Naive thymus-derived CD8-positive, alpha-beta T cell (primary cell): ENCODE results near the gene DDX46. TPM values are rescaled to one million over a fixed set of nuclear protein-coding genes. Genes with fewer than 3 reads are reported as not detected.

Experiments used
- ATAC-seq, 2 donors: fragments of 150-1000 bp; cut with Tn5 transposase in 1 of 2; sonication (Bioruptor Pico), chemical (Tn5 transposase) in 1 of 2; 1 replicate in 1 of 2; 2 replicates in 1 of 2; pipeline ENCODE4 v1.10.0; 2021; ENCODE audit warnings: mild to moderate bottlenecking in 2 of 2, moderate library complexity in 2 of 2
- POLR2A ChIA-PET: fragments of 350-600 bp; sonication (Branson Sonifier 250); formaldehyde crosslinking; loops from one replicate; lab custom pipeline; 2021; ENCODE audit warnings: antibody characterized with exemption; lab: Charles Lee
- DNase-seq, 10 donors: peaks; one replicate each; pipeline versions ENCODE4 v3.0.0 to v3.0.0-alpha.2; 2020 to 2022
- H3K27ac Mint-ChIP-seq, 10 donors: one replicate each; pipeline ENCODE4 v1.8.0; 2020 to 2022; ENCODE audit warnings: mild to moderate bottlenecking in 10 of 10, mixed read lengths in 10 of 10, moderate library complexity in 4 of 10, inconsistent platforms in 1 of 10
- H3K27me3 Mint-ChIP-seq, 5 donors: one replicate each; pipeline ENCODE4 v1.8.0; 2021 to 2022; ENCODE audit warnings: mixed read lengths in 5 of 5
- H3K36me3 Mint-ChIP-seq, 3 donors: one replicate each; pipeline ENCODE4 v1.8.0; 2020 to 2022; ENCODE audit warnings: mixed read lengths in 3 of 3, mild to moderate bottlenecking in 2 of 3, inconsistent platforms in 1 of 3
- H3K4me1 Mint-ChIP-seq, 4 donors: one replicate each; pipeline ENCODE4 v1.8.0; 2021 to 2022; ENCODE audit warnings: mixed read lengths in 4 of 4
- H3K4me3 Mint-ChIP-seq, 10 donors: one replicate each; pipeline ENCODE4 v1.8.0; 2020 to 2022; ENCODE audit warnings: mild to moderate bottlenecking in 10 of 10, mixed read lengths in 10 of 10, moderate library complexity in 6 of 10, inconsistent platforms in 1 of 10
- H3K9me3 Mint-ChIP-seq, 9 donors: one replicate each; pipeline ENCODE4 v1.8.0; 2020 to 2022; ENCODE audit warnings: mixed read lengths in 9 of 9, mild to moderate bottlenecking in 3 of 9, inconsistent platforms in 1 of 9, moderate library complexity in 1 of 9
- polyA plus RNA-seq, 3 donors: library from polyadenylated mRNA; unstranded; fragments of 300-500 nt; fragmentation: Illumina TruSeq; gene quantifications; one replicate each; pipeline ENCODE4 v1.2.3, GENCODE V29; 2021
- total RNA-seq, 8 experiments: library from RNA in 2 of 8; stranded (reverse) in 2 of 8; gene quantifications; one replicate each; pipeline ENCODE4 v1.2.3 and lab custom pipeline; 2021 to 2026

DDX46 gene
- total and polyA plus RNA-seq, 5 experiments from 2014 or later, result 17.9 to 75.6 (median 23.4) TPM

GRCh38 chr5:134787692-134788091 lies 29.1 kb downstream of the DDX46 start:
- ATAC-seq (no peak), DNase-seq (no peak)
- POLR2A ChIA-PET, result interaction anchor here (0.6 kb wide), 1 partner anchor 133 kb away, joined by 4 read pairs; no protein-coding TSS in a partner anchor
- H3K27me3 Mint-ChIP-seq, result no peaks in the 10 kb centered on the region
- H3K4me1 Mint-ChIP-seq, result peaks cover 0 to 6% (median 4%) of the 10 kb centered on the region in 4 donors
- peaks cover 0 to 100% (median 22%) of the 10 kb centered on the region in 3 donors for H3K36me3 Mint-ChIP-seq
- H3K27ac Mint-ChIP-seq, result peak overlapping the region in 1 of 10 donors; percentile 70
- no peak overlapping the region for H3K4me3 Mint-ChIP-seq
- H3K9me3 Mint-ChIP-seq, result no peaks in the 10 kb centered on the region

GRCh38 chr5:134791580-134791979 lies 33.0 kb downstream of the DDX46 start:
- Mint-ChIP-seq H3K4me3 (no peak overlapping the region), H3K36me3 (peaks cover 0 to 95% (median 24%) of the 10 kb centered on the region in 3 donors), H3K4me1 (peaks cover 0 to 6% (median 1%) of the 10 kb centered on the region in 4 donors), H3K9me3 (no peaks in the 10 kb centered on the region), H3K27ac (peak overlapping the region in 1 of 10 donors; percentile 84), H3K27me3 (no peaks in the 10 kb centered on the region)
- POLR2A ChIA-PET, result interaction anchor here (0.6 kb wide), 1 partner anchor 313 kb away, joined by 3 read pairs; no protein-coding TSS in a partner anchor
- no peak for DNase-seq
- ATAC-seq, result no peak

GRCh38 chr5:134792286-134792685 lies 33.7 kb downstream of the DDX46 start:
- Mint-ChIP-seq H3K9me3 (no peaks in the 10 kb centered on the region), H3K4me3 (no peak overlapping the region), H3K27me3 (no peaks in the 10 kb centered on the region), H3K27ac (peak overlapping the region in 5 of 10 donors; percentile 5 to 82 (median 22)), H3K36me3 (peaks cover 0 to 95% (median 24%) of the 10 kb centered on the region in 3 donors), H3K4me1 (peaks cover 0 to 6% (median 1%) of the 10 kb centered on the region in 4 donors)
- POLR2A ChIA-PET, result no interaction called here
- ATAC-seq (no peak), DNase-seq (no peak)

GRCh38 chr5:134793111-134793510 lies 34.5 kb downstream of the DDX46 start:
- Mint-ChIP-seq H3K4me3 (no peak overlapping the region), H3K27ac (peak overlapping the region in 1 of 10 donors; percentile 5), H3K9me3 (no peaks in the 10 kb centered on the region), H3K36me3 (peaks cover 0 to 94% (median 24%) of the 10 kb centered on the region in 3 donors), H3K4me1 (peaks cover 0 to 6% (median 1%) of the 10 kb centered on the region in 4 donors), H3K27me3 (no peaks in the 10 kb centered on the region)
- DNase-seq (no peak), ATAC-seq (no peak)
- POLR2A ChIA-PET, result no interaction called here

GRCh38 chr5:134794082-134794481 lies 35.5 kb downstream of the DDX46 start:
- DNase-seq, result no peak
- H3K9me3 Mint-ChIP-seq, result no peaks in the 10 kb centered on the region
- ATAC-seq, result no peak
- POLR2A ChIA-PET, result no interaction called here
- H3K4me3 Mint-ChIP-seq, result no peak overlapping the region
- H3K27ac Mint-ChIP-seq, result peak overlapping the region in 5 of 10 donors; percentile 1 to 53 (median 29)
- no peaks in the 10 kb centered on the region for H3K27me3 Mint-ChIP-seq
- peaks cover 0 to 94% (median 23%) of the 10 kb centered on the region in 3 donors for H3K36me3 Mint-ChIP-seq
- H3K4me1 Mint-ChIP-seq, result peaks cover 0 to 6% (median 1%) of the 10 kb centered on the region in 4 donors

- no peak for ATAC-seq
- peak overlapping the region in 2 of 10 donors; percentile 12 to 29 for H3K27ac Mint-ChIP-seq
- H3K4me1 Mint-ChIP-seq, result peaks cover 0 to 6% (median 1%) of the 10 kb centered on the region in 4 donors
- H3K36me3 Mint-ChIP-seq, result peaks cover 0 to 93% (median 19%) of the 10 kb centered on the region in 3 donors
- H3K4me3 Mint-ChIP-seq, result no peak overlapping the region
- no peaks in the 10 kb centered on the region for H3K9me3 Mint-ChIP-seq
- POLR2A ChIA-PET, result interaction anchor here (0.6 to 0.7 kb wide), 2 partner anchors 18 to 101 kb away, joined by 3 to 4 read pairs; no protein-coding TSS in a partner anchor
- no peak for DNase-seq
- H3K27me3 Mint-ChIP-seq, result no peaks in the 10 kb centered on the region
These were observed 36.2 kb downstream of the DDX46 start for GRCh38 chr5:134794819-134795218.

- POLR2A ChIA-PET, result no interaction called here
- Mint-ChIP-seq H3K4me3 (no peak overlapping the region), H3K9me3 (no peaks in the 10 kb centered on the region), H3K4me1 (peaks cover 0 to under 1% (median 0%) of the 10 kb centered on the region in 4 donors), H3K27me3 (no peaks in the 10 kb centered on the region), H3K27ac (no peak overlapping the region), H3K36me3 (peaks cover 4 to 93% (median 12%) of the 10 kb centered on the region in 3 donors)
- ATAC-seq (no peak), DNase-seq (no peak)
These were observed 39.9 kb downstream of the DDX46 start for GRCh38 chr5:134798468-134798867.

GRCh38 chr5:134803821-134804220 lies 45.2 kb downstream of the DDX46 start:
- Mint-ChIP-seq H3K4me3 (no peak overlapping the region), H3K36me3 (peaks cover 4 to 84% (median 11%) of the 10 kb centered on the region in 3 donors), H3K27me3 (no peaks in the 10 kb centered on the region), H3K4me1 (peaks cover 0 to 2% (median 0%) of the 10 kb centered on the region in 4 donors), H3K27ac (peak overlapping the region in 1 of 10 donors; percentile 3), H3K9me3 (no peaks in the 10 kb centered on the region)
- ATAC-seq (no peak), DNase-seq (no peak)
- POLR2A ChIA-PET, result no interaction called here

- POLR2A ChIA-PET, result interaction anchor here (0.7 kb wide), 1 partner anchor 1762 kb away, joined by 4 read pairs; no protein-coding TSS in a partner anchor
- no peak for DNase-seq
- Mint-ChIP-seq H3K27ac (peak overlapping the region in 6 of 10 donors; percentile 32 to 84 (median 67)), H3K27me3 (no peaks in the 10 kb centered on the region), H3K4me3 (peak overlapping the region in 1 of 10 donors; percentile 32), H3K36me3 (peaks cover 0 to 75% (median 10%) of the 10 kb centered on the region in 3 donors), H3K4me1 (peaks cover 0 to 11% (median 8%) of the 10 kb centered on the region in 4 donors), H3K9me3 (no peaks in the 10 kb centered on the region)
- ATAC-seq, result peak; percentile 20 to 66
These were observed 54.8 kb downstream of the DDX46 start for GRCh38 chr5:134813407-134813806.

GRCh38 chr5:134813827-134814226 lies 55.2 kb downstream of the DDX46 start:
- H3K36me3 Mint-ChIP-seq, result peaks cover 0 to 76% (median 8%) of the 10 kb centered on the region in 3 donors
- no peak for DNase-seq
- peak overlapping the region in 3 of 10 donors; percentile 32 to 84 (median 48) for H3K27ac Mint-ChIP-seq
- H3K4me3 Mint-ChIP-seq, result no peak overlapping the region
- no peak for ATAC-seq
- no peaks in the 10 kb centered on the region for H3K9me3 Mint-ChIP-seq
- POLR2A ChIA-PET, result interaction anchor here (0.7 kb wide), 1 partner anchor 1763 kb away, joined by 4 read pairs; no protein-coding TSS in a partner anchor
- H3K27me3 Mint-ChIP-seq, result no peaks in the 10 kb centered on the region
- H3K4me1 Mint-ChIP-seq, result peaks cover 0 to 11% (median 8%) of the 10 kb centered on the region in 4 donors

- POLR2A ChIA-PET, result interaction anchor here (1.1 to 1.8 kb wide), 2 partner anchors 16 to 88 kb away, joined by 3 to 5 read pairs; partner anchors contain the start of gene PCBD2
- DNase-seq (no peak), ATAC-seq (no peak)
- H3K4me1 Mint-ChIP-seq, result peaks cover 0 to 11% (median 8%) of the 10 kb centered on the region in 4 donors
- H3K4me3 Mint-ChIP-seq, result no peak overlapping the region
- peaks cover 0 to 91% (median 18%) of the 10 kb centered on the region in 3 donors for H3K36me3 Mint-ChIP-seq
- H3K27ac Mint-ChIP-seq, result peak overlapping the region in 1 of 10 donors; percentile 3
- H3K9me3 Mint-ChIP-seq, result no peaks in the 10 kb centered on the region
- no peaks in the 10 kb centered on the region for H3K27me3 Mint-ChIP-seq
These were observed 58.4 kb downstream of the DDX46 start for GRCh38 chr5:134817006-134817405.

- Mint-ChIP-seq H3K27ac (peak overlapping the region in 2 of 10 donors; percentile 25 to 63), H3K36me3 (peaks cover 0 to 92% (median 18%) of the 10 kb centered on the region in 3 donors), H3K27me3 (no peaks in the 10 kb centered on the region), H3K4me3 (no peak overlapping the region), H3K9me3 (no peaks in the 10 kb centered on the region), H3K4me1 (peaks cover 0 to 4% (median 2%) of the 10 kb centered on the region in 4 donors)
- POLR2A ChIA-PET, result no interaction called here
- ATAC-seq, result no peak
- no peak for DNase-seq
These were observed 60.2 kb downstream of the DDX46 start for GRCh38 chr5:134818776-134819175.

GRCh38 chr5:134819407-134819963 lies 60.9 kb downstream of the DDX46 start:
- Mint-ChIP-seq H3K9me3 (no peaks in the 10 kb centered on the region), H3K36me3 (peaks cover 0 to 94% (median 18%) of the 10 kb centered on the region in 3 donors), H3K4me3 (no peak overlapping the region), H3K4me1 (peaks cover 0 to 2% (median under 1%) of the 10 kb centered on the region in 4 donors), H3K27me3 (no peaks in the 10 kb centered on the region), H3K27ac (peak overlapping the region in 4 of 10 donors; percentile 7 to 63 (median 16))
- DNase-seq, result no peak
- ATAC-seq, result no peak
- POLR2A ChIA-PET, result no interaction called here
